NT2/D1 (cell line): Measurements from ENCODE around the gene OTOGL.

Experiments
- SUZ12 ChIP-seq: IDR thresholded peaks from 2 replicates; pipeline ENCODE4 v1.6.1; 2011; ENCODE audit not compliant: insufficient read length, insufficient read depth; ENCODE audit errors: extremely low read depth
- YY1 ChIP-seq: IDR thresholded peaks from 2 replicates; pipeline ENCODE4 v1.6.1; 2011; ENCODE audit not compliant: insufficient read length, insufficient read depth

DNA sequence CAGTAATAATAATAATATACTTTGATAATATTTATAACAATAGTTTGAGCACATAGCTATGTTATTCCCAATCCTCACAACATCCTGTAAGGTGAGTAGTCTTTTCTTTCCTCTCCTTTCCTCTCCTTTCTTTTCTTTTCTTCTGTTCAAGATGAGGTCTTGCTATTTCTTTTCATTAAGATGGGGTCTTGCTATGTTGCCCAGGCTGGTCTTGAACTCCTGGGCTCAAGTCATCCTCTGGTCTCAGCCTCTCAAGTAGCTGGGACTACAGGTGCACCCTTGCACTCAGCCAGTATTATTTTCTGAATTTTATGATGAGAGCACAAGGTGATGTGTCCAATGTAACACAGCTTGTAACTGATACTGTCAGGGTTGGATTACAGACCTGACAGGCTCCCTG lies 134.6 kb downstream of the OTOGL start:
- TF ChIP-seq YY1 (no peak), SUZ12 (no peak)
